CD4-positive, CD25-positive, alpha-beta regulatory T cell (primary cell): Measurements from ENCODE around the gene PGLYRP1. TPM values are rescaled to one million over a fixed set of nuclear protein-coding genes. Genes with fewer than 3 reads are reported as not detected.

Experiments used
- ATAC-seq, 2 donors: fragments of 150-1000 bp; cut with Tn5 transposase; one replicate each; pipeline ENCODE4 v1.10.0; 2021; ENCODE audit warnings: low read depth in 2 of 2, moderate number of reproducible peaks in 2 of 2, moderate library complexity in 1 of 2
- DNase-seq, 3 donors: peaks; one replicate each; pipeline versions ENCODE4 v3.0.0 to v3.0.0-alpha.2; 2012 to 2022; ENCODE audit warnings: mixed read lengths in 1 of 3
- H3K27ac ChIP-seq: one replicate; pipeline ENCODE4 v1.7.0; 2013; ENCODE audit warnings: mild to moderate bottlenecking, low read length; ENCODE audit not compliant: insufficient read depth, poor library complexity, severe bottlenecking
- H3K27me3 ChIP-seq: one replicate; pipeline ENCODE4 v1.7.0; 2013; ENCODE audit warnings: low read length; ENCODE audit not compliant: control insufficient read depth, insufficient read depth
- H3K36me3 ChIP-seq: one replicate; pipeline ENCODE4 v1.7.0; 2013; ENCODE audit warnings: mild to moderate bottlenecking, low read length, moderate library complexity; ENCODE audit not compliant: control insufficient read depth, insufficient read depth
- H3K4me1 ChIP-seq: 2 replicates; pipeline ENCODE4 v1.7.0; 2013; ENCODE audit warnings: mild to moderate bottlenecking, low read length; ENCODE audit not compliant: insufficient read depth, control insufficient read depth, poor library complexity, severe bottlenecking
- H3K4me3 ChIP-seq: one replicate; pipeline ENCODE4 v1.7.0; 2013; ENCODE audit warnings: low read depth, mild to moderate bottlenecking, low read length, moderate library complexity
- H3K9me3 ChIP-seq, 2 experiments: 1 replicate in 1 of 2; 2 replicates in 1 of 2; pipeline ENCODE4 v1.7.0; 2013; ENCODE audit warnings: low read length in 2 of 2, mild to moderate bottlenecking in 1 of 2, moderate library complexity in 1 of 2; ENCODE audit not compliant: control insufficient read depth in 2 of 2
- H3K27ac Mint-ChIP-seq, 3 donors: one replicate each; pipeline ENCODE4 v1.8.0; 2020 to 2022; ENCODE audit warnings: mild to moderate bottlenecking in 3 of 3, mixed read lengths in 3 of 3, moderate library complexity in 2 of 3
- H3K27me3 Mint-ChIP-seq: one replicate; pipeline ENCODE4 v1.8.0; 2022; ENCODE audit warnings: mild to moderate bottlenecking, mixed read lengths
- H3K36me3 Mint-ChIP-seq: one replicate; pipeline ENCODE4 v1.8.0; 2020; ENCODE audit warnings: mixed read lengths
- H3K4me1 Mint-ChIP-seq, 4 donors: one replicate each; pipeline ENCODE4 v1.8.0; 2020 to 2022; ENCODE audit warnings: mixed read lengths in 4 of 4, mild to moderate bottlenecking in 1 of 4
- H3K4me3 Mint-ChIP-seq, 4 donors: one replicate each; pipeline ENCODE4 v1.8.0; 2020 to 2022; ENCODE audit warnings: mild to moderate bottlenecking in 4 of 4, mixed read lengths in 4 of 4, moderate library complexity in 3 of 4
- H3K9me3 Mint-ChIP-seq, 7 donors: one replicate each; pipeline ENCODE4 v1.8.0; 2020 to 2022; ENCODE audit warnings: mixed read lengths in 7 of 7, mild to moderate bottlenecking in 3 of 7, moderate library complexity in 2 of 7
- polyA plus RNA-seq, 4 donors: library from polyadenylated mRNA; unstranded; fragments of 300-500 nt; fragmentation: Illumina TruSeq; gene quantifications; one replicate each; pipeline ENCODE4 v1.2.3, GENCODE V29; 2021
- total RNA-seq: library from RNA; stranded (reverse); gene quantifications from one replicate; pipeline ENCODE4 v1.2.3, GENCODE V29; 2022

PGLYRP1 gene
- total RNA-seq (not detected), polyA plus RNA-seq (not detected)

- Histone ChIP-seq H3K27me3 (no peaks in the 10 kb centered on the region), H3K27ac (no peak within 1 kb of the TSS), H3K36me3 (no peaks in the 10 kb centered on the region), H3K4me1 (no peaks in the 10 kb centered on the region), H3K9me3 (no peaks in the 10 kb centered on the region), H3K4me3 (no peak within 1 kb of the TSS)
- peaks cover 5 to 13% (median 10%) of the 10 kb centered on the region in 4 donors for H3K4me1 Mint-ChIP-seq
- peaks cover 0 to 5% (median 0%) of the 10 kb centered on the region in 7 donors for H3K9me3 Mint-ChIP-seq
- no peak for DNase-seq
- no peak within 1 kb of the TSS for H3K27ac Mint-ChIP-seq
- no peak for ATAC-seq
- peaks cover 20% of the 10 kb centered on the region for H3K27me3 Mint-ChIP-seq
- H3K4me3 Mint-ChIP-seq, result no peak within 1 kb of the TSS
- H3K36me3 Mint-ChIP-seq, result no peaks in the 10 kb centered on the region
Measured at GRCh38 chr19:46022431-46023310, at the start of gene PGLYRP1. TSS of gene PGLYRP1 (minus strand) at chr19:46023053. CDS start at chr19:46023021, 32 bp downstream.

GRCh38 chr19:46069806-46070341, 47.0 kb upstream of the PGLYRP1 start:
- no peaks in the 10 kb centered on the region for H3K36me3 ChIP-seq
- Mint-ChIP-seq H3K4me1 (no peaks in the 10 kb centered on the region), H3K36me3 (no peaks in the 10 kb centered on the region), H3K27me3 (peaks cover 49% of the 10 kb centered on the region), H3K27ac (no peak overlapping the region), H3K9me3 (no peaks in the 10 kb centered on the region), H3K4me3 (no peak overlapping the region)
- peaks cover 24% of the 10 kb centered on the region for H3K27me3 ChIP-seq
- H3K9me3 ChIP-seq, result no peaks in the 10 kb centered on the region
- DNase-seq (no peak), ATAC-seq (no peak)
- no peaks in the 10 kb centered on the region for H3K4me1 ChIP-seq
- no peak overlapping the region for H3K4me3 ChIP-seq
- no peak overlapping the region for H3K27ac ChIP-seq

DNA sequence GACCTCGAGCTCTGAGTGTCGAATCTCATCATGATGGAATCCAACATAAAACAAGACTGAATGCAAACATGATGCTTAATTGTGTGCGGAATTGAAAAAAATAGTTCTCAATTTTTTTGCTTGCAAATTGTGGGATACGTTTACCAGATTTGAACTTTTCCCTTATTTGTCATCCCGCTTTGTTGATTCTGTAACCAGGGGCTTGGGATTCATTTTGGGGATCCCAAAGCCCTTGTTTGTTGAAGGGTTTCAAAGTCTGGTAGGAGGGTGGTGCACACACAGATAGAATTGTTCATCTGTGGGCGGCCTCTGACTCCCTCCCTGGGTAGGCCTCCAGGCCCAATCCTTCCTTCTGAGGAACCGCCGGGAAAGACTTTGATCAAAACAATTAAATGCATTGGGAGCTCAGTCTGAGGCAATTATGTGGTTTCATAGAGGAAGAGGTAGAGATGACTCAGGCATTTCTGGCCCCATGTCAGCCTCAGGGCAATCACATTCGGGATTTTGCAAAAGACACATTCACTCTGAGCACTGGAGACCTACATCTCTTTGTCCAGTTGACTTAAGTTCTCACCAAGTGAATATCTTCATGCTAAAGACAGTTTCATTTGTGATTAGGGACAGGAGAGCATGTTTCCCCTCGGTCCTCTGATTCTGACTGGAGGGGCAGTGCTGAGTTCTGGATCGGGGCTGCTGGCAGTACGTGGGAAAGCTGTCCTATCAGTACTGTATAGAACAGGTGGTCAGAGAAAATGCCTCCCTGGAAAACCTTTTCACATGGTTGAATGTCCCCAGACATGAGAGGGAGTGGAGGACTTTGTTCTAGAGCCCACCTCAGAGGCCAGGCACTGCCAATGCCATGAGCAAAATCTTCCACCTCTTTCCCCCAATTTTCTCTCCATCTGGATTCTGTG, 45.7 kb upstream of the PGLYRP1 start:
- Histone ChIP-seq H3K27me3 (peaks cover 20% of the 10 kb centered on the region), H3K27ac (no peak overlapping the region), H3K4me3 (no peak overlapping the region), H3K9me3 (no peaks in the 10 kb centered on the region), H3K4me1 (no peaks in the 10 kb centered on the region), H3K36me3 (no peaks in the 10 kb centered on the region)
- no peaks in the 10 kb centered on the region for H3K36me3 Mint-ChIP-seq
- H3K4me3 Mint-ChIP-seq, result no peak overlapping the region
- ATAC-seq (no peak), DNase-seq (no peak)
- no peaks in the 10 kb centered on the region for H3K4me1 Mint-ChIP-seq
- H3K27ac Mint-ChIP-seq, result no peak overlapping the region
- peaks cover 46% of the 10 kb centered on the region for H3K27me3 Mint-ChIP-seq
- no peaks in the 10 kb centered on the region for H3K9me3 Mint-ChIP-seq

GRCh38 chr19:46067691-46068090, 44.8 kb upstream of the PGLYRP1 start:
- ATAC-seq, result no peak
- H3K4me3 ChIP-seq, result no peak overlapping the region
- Mint-ChIP-seq H3K27me3 (peaks cover 48% of the 10 kb centered on the region), H3K36me3 (no peaks in the 10 kb centered on the region), H3K9me3 (no peaks in the 10 kb centered on the region), H3K27ac (no peak overlapping the region), H3K4me1 (no peaks in the 10 kb centered on the region), H3K4me3 (no peak overlapping the region)
- no peaks in the 10 kb centered on the region for H3K9me3 ChIP-seq
- H3K27me3 ChIP-seq, result peaks cover 20% of the 10 kb centered on the region
- no peaks in the 10 kb centered on the region for H3K36me3 ChIP-seq
- no peak for DNase-seq
- no peaks in the 10 kb centered on the region for H3K4me1 ChIP-seq
- no peak overlapping the region for H3K27ac ChIP-seq

DNA sequence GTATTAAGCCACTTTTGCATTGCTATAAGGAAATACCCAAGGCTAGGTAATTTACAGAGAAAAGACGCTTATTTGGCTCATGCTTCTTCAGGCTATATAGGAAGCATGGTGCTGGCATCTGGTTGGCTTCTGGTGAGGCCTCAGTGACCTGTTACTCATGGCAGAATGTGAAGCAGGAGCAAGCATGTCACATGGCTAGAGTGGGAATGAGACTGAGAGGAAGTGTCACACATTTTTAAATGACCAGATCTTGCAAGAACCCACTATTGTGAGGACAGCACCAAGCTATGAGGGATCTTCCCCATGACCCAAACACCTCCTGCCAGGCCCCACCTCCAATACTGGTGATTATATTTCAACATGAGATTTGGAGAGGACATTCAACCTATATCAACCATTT, 43.6 kb upstream of the PGLYRP1 start:
- no peak for ATAC-seq

DNA sequence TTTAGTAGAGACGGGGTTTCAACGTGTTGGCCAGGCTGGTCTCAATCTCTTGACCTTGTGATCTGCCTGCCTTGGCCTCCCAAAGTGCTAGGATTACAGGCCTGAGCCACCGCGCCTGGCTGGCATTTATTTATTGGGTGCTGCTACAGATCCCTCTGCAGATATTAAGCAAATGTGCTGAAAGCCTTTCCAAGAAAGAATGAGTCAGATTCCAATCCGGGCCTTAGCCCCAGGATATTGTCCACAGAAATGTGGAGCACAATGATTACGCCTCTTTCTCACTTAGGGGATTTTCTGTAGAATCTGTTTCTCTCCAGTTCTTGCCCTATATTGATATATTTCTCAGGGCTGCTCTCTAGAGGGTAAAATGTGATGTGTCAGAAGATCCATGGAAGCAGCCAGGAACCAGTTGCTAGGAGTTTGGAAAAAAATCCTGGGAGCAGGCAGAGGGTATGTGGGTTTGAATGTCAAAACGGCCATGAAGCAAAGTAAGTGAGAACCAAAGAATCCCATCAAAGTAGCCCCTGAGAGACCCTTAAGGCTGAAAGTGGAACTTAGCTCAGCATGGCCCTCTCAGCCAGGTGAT, 42.7 kb upstream of the PGLYRP1 start:
- H3K9me3 ChIP-seq, result peaks cover 0 to 3% of the 10 kb centered on the region in 2 experiments
- H3K36me3 ChIP-seq, result no peaks in the 10 kb centered on the region
- peaks cover 44% of the 10 kb centered on the region for H3K27me3 Mint-ChIP-seq
- no peak overlapping the region for H3K27ac ChIP-seq
- no peaks in the 10 kb centered on the region for H3K4me1 ChIP-seq
- no peaks in the 10 kb centered on the region for H3K4me1 Mint-ChIP-seq
- ATAC-seq (no peak), DNase-seq (no peak)
- no peak overlapping the region for H3K4me3 ChIP-seq
- H3K9me3 Mint-ChIP-seq, result peaks cover 0 to 7% (median 0%) of the 10 kb centered on the region in 7 donors
- no peak overlapping the region for H3K27ac Mint-ChIP-seq
- H3K36me3 Mint-ChIP-seq, result no peaks in the 10 kb centered on the region
- H3K4me3 Mint-ChIP-seq, result no peak overlapping the region
- peaks cover 13% of the 10 kb centered on the region for H3K27me3 ChIP-seq

More for the DNA sequence above, 43.6 kb upstream of the PGLYRP1 start:
- H3K9me3 ChIP-seq, result no peaks in the 10 kb centered on the region
- Mint-ChIP-seq H3K27ac (no peak overlapping the region), H3K36me3 (no peaks in the 10 kb centered on the region), H3K4me3 (no peak overlapping the region), H3K4me1 (no peaks in the 10 kb centered on the region), H3K27me3 (peaks cover 41% of the 10 kb centered on the region), H3K9me3 (peaks cover 0 to 2% (median 0%) of the 10 kb centered on the region in 7 donors)
- no peaks in the 10 kb centered on the region for H3K36me3 ChIP-seq
- no peak for DNase-seq
- no peaks in the 10 kb centered on the region for H3K4me1 ChIP-seq
- peaks cover 17% of the 10 kb centered on the region for H3K27me3 ChIP-seq
- H3K4me3 ChIP-seq, result no peak overlapping the region
- no peak overlapping the region for H3K27ac ChIP-seq

GRCh38 chr19:46063201-46063600, 40.3 kb upstream of the PGLYRP1 start:
- Mint-ChIP-seq H3K27me3 (peaks cover 29% of the 10 kb centered on the region), H3K4me3 (no peak overlapping the region), H3K9me3 (peaks cover 0 to 13% (median 3%) of the 10 kb centered on the region in 7 donors), H3K27ac (no peak overlapping the region), H3K4me1 (no peaks in the 10 kb centered on the region), H3K36me3 (no peaks in the 10 kb centered on the region)
- Histone ChIP-seq H3K4me1 (no peaks in the 10 kb centered on the region), H3K27ac (no peak overlapping the region), H3K36me3 (no peaks in the 10 kb centered on the region), H3K27me3 (peaks cover 10% of the 10 kb centered on the region), H3K4me3 (no peak overlapping the region), H3K9me3 (peaks cover 0 to 9% of the 10 kb centered on the region in 2 experiments)
- no peak for DNase-seq
- no peak for ATAC-seq
